CD14-positive monocyte (primary cell): ENCODE measurements around the gene EVL. TPM values are rescaled to one million over a fixed set of nuclear protein-coding genes. Genes with fewer than 3 reads are reported as not detected.

Source experiments
- DNase-seq, 3 donors: peaks; one replicate each; pipeline ENCODE4 v3.0.0-alpha.2; 2011 to 2022
- H2AFZ ChIP-seq: 2 replicates; pipeline ENCODE4 v1.6.0; 2012; ENCODE audit warnings: mild to moderate bottlenecking, low read depth, low read length, inconsistent platforms; ENCODE audit not compliant: insufficient read depth, poor library complexity, severe bottlenecking
- H3K27ac ChIP-seq, 2 donors: 1 replicate in 1 of 2; 2 replicates in 1 of 2; pipeline ENCODE4 v1.5.1; 2012 to 2013; ENCODE audit warnings: low read length in 2 of 2, control low read depth in 1 of 2, inconsistent platforms in 1 of 2, low read depth in 1 of 2, mild to moderate bottlenecking in 1 of 2
- H3K27me3 ChIP-seq, 2 donors: one replicate each; pipeline versions ENCODE4 v1.6.0 to v1.6.1; 2011 to 2013; ENCODE audit warnings: low read length in 2 of 2; ENCODE audit not compliant: control insufficient read depth in 2 of 2, insufficient read depth in 2 of 2
- H3K36me3 ChIP-seq, 2 donors: replicated peaks in 1 of 2; 1 replicate in 1 of 2; 2 replicates in 1 of 2; pipeline versions ENCODE4 v1.5.1 to v1.6.1; 2012 to 2013; ENCODE audit warnings: low read length in 2 of 2, control low read depth in 1 of 2, inconsistent platforms in 1 of 2, mild to moderate bottlenecking in 1 of 2; ENCODE audit not compliant: insufficient read depth in 2 of 2, control insufficient read depth in 1 of 2
- H3K4me1 ChIP-seq, 2 donors: 1 replicate in 1 of 2; 2 replicates in 1 of 2; pipeline versions ENCODE4 v1.5.1 to v1.6.1; 2012 to 2013; ENCODE audit warnings: low read length in 2 of 2, control low read depth in 1 of 2, inconsistent platforms in 1 of 2, mild to moderate bottlenecking in 1 of 2, moderate library complexity in 1 of 2; ENCODE audit not compliant: insufficient read depth in 2 of 2, control insufficient read depth in 1 of 2
- H3K4me2 ChIP-seq: replicated peaks from 2 replicates; pipeline ENCODE3; 2012; ENCODE audit warnings: low read length, moderate library complexity, mild to moderate bottlenecking; ENCODE audit not compliant: poor library complexity, severe bottlenecking; ENCODE audit errors: extremely low read depth
- H3K4me3 ChIP-seq, 3 experiments: fragments of 200-600 bp in 1 of 3; sonication (generic) in 1 of 3; replicated peaks in 1 of 3; 1 replicate in 2 of 3; 2 replicates in 1 of 3; pipeline ENCODE4 v1.5.1; 2011 to 2013; ENCODE audit warnings: low read length in 3 of 3, mild to moderate bottlenecking in 3 of 3, control low read depth in 2 of 3, low read depth in 2 of 3, inconsistent platforms in 1 of 3, moderate library complexity in 1 of 3
- H3K79me2 ChIP-seq: 2 replicates; pipeline ENCODE4 v1.6.0; 2012; ENCODE audit warnings: mild to moderate bottlenecking, control low read depth, inconsistent platforms, low read length, moderate library complexity; ENCODE audit not compliant: insufficient read depth
- H3K9ac ChIP-seq: 2 replicates; pipeline ENCODE4 v1.6.0; 2017; ENCODE audit warnings: low read length, mild to moderate bottlenecking; ENCODE audit not compliant: insufficient read depth, poor library complexity, severe bottlenecking
- H3K9me3 ChIP-seq, 2 donors: replicated peaks in 1 of 2; 1 replicate in 1 of 2; 2 replicates in 1 of 2; pipeline versions ENCODE4 v1.5.1 to v1.6.1; 2012 to 2013; ENCODE audit warnings: low read length in 2 of 2, control low read depth in 1 of 2; ENCODE audit not compliant: control insufficient read depth in 1 of 2, insufficient read depth in 1 of 2
- H4K20me1 ChIP-seq: 2 replicates; pipeline ENCODE4 v1.6.0; 2012; ENCODE audit warnings: mild to moderate bottlenecking, low read length, control low read depth, moderate library complexity; ENCODE audit not compliant: insufficient read depth
- H3K27ac Mint-ChIP-seq, 7 donors: one replicate each; pipeline ENCODE4 v1.8.0; 2020; ENCODE audit warnings: mild to moderate bottlenecking in 7 of 7, mixed read lengths in 7 of 7, moderate library complexity in 6 of 7, inconsistent platforms in 2 of 7
- H3K27me3 Mint-ChIP-seq, 3 donors: one replicate each; pipeline ENCODE4 v1.8.0; 2021 to 2022; ENCODE audit warnings: low read depth in 3 of 3, mild to moderate bottlenecking in 3 of 3, mixed read lengths in 3 of 3, moderate library complexity in 3 of 3, inconsistent platforms in 1 of 3
- H3K36me3 Mint-ChIP-seq, 2 donors: one replicate each; pipeline ENCODE4 v1.8.0; 2020; ENCODE audit warnings: mixed read lengths in 2 of 2, inconsistent platforms in 1 of 2, mild to moderate bottlenecking in 1 of 2
- H3K4me1 Mint-ChIP-seq: one replicate; pipeline ENCODE4 v1.8.0; 2020; ENCODE audit warnings: mild to moderate bottlenecking, mixed read lengths
- H3K4me3 Mint-ChIP-seq, 2 donors: one replicate each; pipeline ENCODE4 v1.8.0; 2020; ENCODE audit warnings: mild to moderate bottlenecking in 2 of 2, mixed read lengths in 2 of 2, moderate library complexity in 1 of 2
- H3K9me3 Mint-ChIP-seq, 7 donors: one replicate each; pipeline ENCODE4 v1.8.0; 2020 to 2022; ENCODE audit warnings: mixed read lengths in 7 of 7, mild to moderate bottlenecking in 6 of 7, moderate library complexity in 6 of 7, inconsistent platforms in 2 of 7
- WGBS: methylation state at CpG from one replicate; pipeline ENCODE4 v1.1.5; 2013; ENCODE audit warnings: missing lambda C conversion rate; ENCODE audit not compliant: insufficient coverage; 5-methylcytosine and 5-hydroxymethylcytosine counted together
- intact Hi-C, 2 donors: fragments of 100-400 bp; cut with micrococcal nuclease; formaldehyde crosslinking; loops; one replicate each; pipeline versions ENCODE4 v1.15.0 to v1.15.1; 2023
- polyA plus RNA-seq, 3 donors: library from polyadenylated mRNA; depleted of rRNA in 1 of 3; unstranded in 2 of 3; stranded (reverse) in 1 of 3; fragments of 300-500 nt in 2 of 3; fragments of >200 nt in 1 of 3; fragmentation: Illumina TruSeq in 2 of 3; gene quantifications; 1 replicate in 2 of 3; 2 replicates in 1 of 3; pipeline ENCODE4 v1.2.3, GENCODE V29; 2012 to 2021
- TF ChIP-seq, protein P1 (sequence below): fragments of 200-600 bp; IDR thresholded peaks from one replicate; pipeline ENCODE4 v1.8.0; 2022; ENCODE audit warnings: antibody characterized with exemption, mild to moderate bottlenecking

EVL gene
- polyA plus RNA-seq, 3 donors: 3.2 to 131 (median 6.7) TPM

GRCh38 chr14:100121643-100122480 is 56.6 kb downstream of the EVL start:
- peaks cover 46 to 51% of the 10 kb centered on the region in 2 donors for H3K36me3 Mint-ChIP-seq
- whole genome bisulfite sequencing: 89% methylated on average over 11 of the region's 14 CpGs
- Histone ChIP-seq H3K4me3 (no peak overlapping the region), H3K27me3 (no peaks in the 10 kb centered on the region), H3K79me2 (no peaks in the 10 kb centered on the region), H2AFZ (no peak overlapping the region), H3K9ac (no peak overlapping the region), H4K20me1 (no peaks in the 10 kb centered on the region), H3K4me1 (no peaks in the 10 kb centered on the region), H3K9me3 (no peaks in the 10 kb centered on the region), H3K36me3 (peaks cover 32 to 45% of the 10 kb centered on the region in 2 donors), H3K4me2 (no peak overlapping the region), H3K27ac (no peak overlapping the region)
- intact Hi-C loops: no loop called here
- no peak for DNase-seq
- H3K4me3 Mint-ChIP-seq: no peak overlapping the region
- H3K4me1 Mint-ChIP-seq: peaks cover 14% of the 10 kb centered on the region
- TF ChIP-seq, protein P1, sequence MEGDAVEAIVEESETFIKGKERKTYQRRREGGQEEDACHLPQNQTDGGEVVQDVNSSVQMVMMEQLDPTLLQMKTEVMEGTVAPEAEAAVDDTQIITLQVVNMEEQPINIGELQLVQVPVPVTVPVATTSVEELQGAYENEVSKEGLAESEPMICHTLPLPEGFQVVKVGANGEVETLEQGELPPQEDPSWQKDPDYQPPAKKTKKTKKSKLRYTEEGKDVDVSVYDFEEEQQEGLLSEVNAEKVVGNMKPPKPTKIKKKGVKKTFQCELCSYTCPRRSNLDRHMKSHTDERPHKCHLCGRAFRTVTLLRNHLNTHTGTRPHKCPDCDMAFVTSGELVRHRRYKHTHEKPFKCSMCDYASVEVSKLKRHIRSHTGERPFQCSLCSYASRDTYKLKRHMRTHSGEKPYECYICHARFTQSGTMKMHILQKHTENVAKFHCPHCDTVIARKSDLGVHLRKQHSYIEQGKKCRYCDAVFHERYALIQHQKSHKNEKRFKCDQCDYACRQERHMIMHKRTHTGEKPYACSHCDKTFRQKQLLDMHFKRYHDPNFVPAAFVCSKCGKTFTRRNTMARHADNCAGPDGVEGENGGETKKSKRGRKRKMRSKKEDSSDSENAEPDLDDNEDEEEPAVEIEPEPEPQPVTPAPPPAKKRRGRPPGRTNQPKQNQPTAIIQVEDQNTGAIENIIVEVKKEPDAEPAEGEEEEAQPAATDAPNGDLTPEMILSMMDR: no peak
- peaks cover 0 to 6% (median 0%) of the 10 kb centered on the region in 7 donors for H3K9me3 Mint-ChIP-seq
- H3K27me3 Mint-ChIP-seq: peaks cover 0 to 3% (median 2%) of the 10 kb centered on the region in 3 donors
- peak overlapping the region in 1 of 7 donors; percentile 28 for H3K27ac Mint-ChIP-seq

- intact Hi-C loops: no loop called here
- Histone ChIP-seq H3K4me3 (no peak overlapping the region), H3K79me2 (no peaks in the 10 kb centered on the region), H2AFZ (no peak overlapping the region), H3K27me3 (no peaks in the 10 kb centered on the region), H3K36me3 (peaks cover 34 to 53% of the 10 kb centered on the region in 2 donors), H3K4me2 (no peak overlapping the region), H3K9ac (no peak overlapping the region), H3K9me3 (no peaks in the 10 kb centered on the region), H3K4me1 (no peaks in the 10 kb centered on the region), H4K20me1 (no peaks in the 10 kb centered on the region), H3K27ac (no peak overlapping the region)
- peaks cover under 1 to 3% (median 2%) of the 10 kb centered on the region in 3 donors for H3K27me3 Mint-ChIP-seq
- TF ChIP-seq, protein P1: no peak
- H3K4me1 Mint-ChIP-seq: peaks cover 14% of the 10 kb centered on the region
- peaks cover 50 to 56% of the 10 kb centered on the region in 2 donors for H3K36me3 Mint-ChIP-seq
- WGBS: 71% methylated on average over 8 of the region's 8 CpGs
- no peak overlapping the region for H3K4me3 Mint-ChIP-seq
- H3K9me3 Mint-ChIP-seq: peaks cover 0 to 6% (median 0%) of the 10 kb centered on the region in 7 donors
- no peak overlapping the region for H3K27ac Mint-ChIP-seq
- no peak for DNase-seq
Observed at GRCh38 chr14:100122481-100123223, 57.4 kb downstream of the EVL start.
